Activated naive CD4-positive, alpha-beta T cell treated with anti-CD3 and anti-CD28 coated beads, Interleukin-2, amount 10 ng/mL, durations not matched to agents 7 days and 5 days (primary cell): ENCODE measurements around the gene GRP.

Source experiments
- CTCF ChIA-PET: fragments of 350-600 bp; sonication (Branson Sonifier 250); formaldehyde crosslinking; loops from one replicate; lab custom pipeline; 2021; ENCODE audit warnings: antibody characterized with exemption; lab: Charles Lee
- DNase-seq: peaks from one replicate; pipeline ENCODE4 v3.0.0-alpha.2; 2020
- H3K27ac Mint-ChIP-seq: one replicate; pipeline ENCODE4 v1.8.0; 2021; ENCODE audit warnings: mild to moderate bottlenecking, moderate library complexity, mixed read lengths
- H3K27me3 Mint-ChIP-seq: one replicate; pipeline ENCODE4 v1.8.0; 2021; ENCODE audit warnings: mild to moderate bottlenecking, mixed read lengths
- H3K36me3 Mint-ChIP-seq: one replicate; pipeline ENCODE4 v1.8.0; 2021; ENCODE audit warnings: mixed read lengths
- H3K4me1 Mint-ChIP-seq: one replicate; pipeline ENCODE4 v1.8.0; 2021; ENCODE audit warnings: mixed read lengths
- H3K4me3 Mint-ChIP-seq: one replicate; pipeline ENCODE4 v1.8.0; 2021; ENCODE audit warnings: mild to moderate bottlenecking, moderate library complexity, mixed read lengths
- H3K9me3 Mint-ChIP-seq: one replicate; pipeline ENCODE4 v1.8.0; 2021; ENCODE audit warnings: mixed read lengths

The GRP gene

GRCh38 chr18:59210299-59210698 lies 9.7 kb upstream of the GRP start:
- Mint-ChIP-seq H3K36me3 (no peaks in the 10 kb centered on the region), H3K27me3 (peaks cover 18% of the 10 kb centered on the region), H3K9me3 (no peaks in the 10 kb centered on the region), H3K4me3 (no peak overlapping the region), H3K27ac (no peak overlapping the region), H3K4me1 (no peaks in the 10 kb centered on the region)
- CTCF ChIA-PET, result no interaction called here
- DNase-seq, result no peak

GRCh38 chr18:59211629-59212028 lies 8.3 kb upstream of the GRP start:
- DNase-seq, result no peak
- Mint-ChIP-seq H3K4me3 (no peak overlapping the region), H3K9me3 (no peaks in the 10 kb centered on the region), H3K27ac (no peak overlapping the region), H3K4me1 (no peaks in the 10 kb centered on the region), H3K27me3 (peaks cover 18% of the 10 kb centered on the region), H3K36me3 (no peaks in the 10 kb centered on the region)
- CTCF ChIA-PET, result no interaction called here

- CTCF ChIA-PET, result no interaction called here
- Mint-ChIP-seq H3K4me1 (peaks cover 3% of the 10 kb centered on the region), H3K4me3 (no peak overlapping the region), H3K27me3 (peaks cover 60% of the 10 kb centered on the region), H3K36me3 (no peaks in the 10 kb centered on the region), H3K9me3 (no peaks in the 10 kb centered on the region), H3K27ac (no peak overlapping the region)
- DNase-seq, result no peak
Observed at GRCh38 chr18:59218018-59218417, 1.9 kb upstream of the GRP start.

GRCh38 chr18:59220164-59220783 lies 316 bp downstream of the GRP start:
- Mint-ChIP-seq H3K36me3 (no peaks in the 10 kb centered on the region), H3K4me1 (peaks cover 3% of the 10 kb centered on the region), H3K27me3 (peaks cover 74% of the 10 kb centered on the region), H3K4me3 (no peak overlapping the region), H3K9me3 (no peaks in the 10 kb centered on the region), H3K27ac (no peak overlapping the region)
- CTCF ChIA-PET, result interaction anchor here (0.9 kb wide), 1 partner anchor 31 kb away, joined by 3 read pairs; no protein-coding TSS in a partner anchor
- no peak for DNase-seq

GRCh38 chr18:59220784-59221765 lies 1.1 kb downstream of the GRP start:
- H3K4me1 Mint-ChIP-seq, result peaks cover 3% of the 10 kb centered on the region
- no peak for DNase-seq
- H3K36me3 Mint-ChIP-seq, result no peaks in the 10 kb centered on the region
- no peak overlapping the region for H3K4me3 Mint-ChIP-seq
- CTCF ChIA-PET, result interaction anchor here (1.3 kb wide), 1 partner anchor 136 kb away, joined by 4 read pairs; no protein-coding TSS in a partner anchor
- no peak overlapping the region for H3K27ac Mint-ChIP-seq
- H3K27me3 Mint-ChIP-seq, result peaks cover 79% of the 10 kb centered on the region
- no peaks in the 10 kb centered on the region for H3K9me3 Mint-ChIP-seq

GRCh38 chr18:59222341-59222740 lies 2.4 kb downstream of the GRP start:
- Mint-ChIP-seq H3K4me3 (no peak overlapping the region), H3K4me1 (peaks cover 3% of the 10 kb centered on the region), H3K27me3 (peaks cover 79% of the 10 kb centered on the region), H3K27ac (no peak overlapping the region), H3K36me3 (no peaks in the 10 kb centered on the region), H3K9me3 (no peaks in the 10 kb centered on the region)
- DNase-seq, result no peak
- CTCF ChIA-PET, result no interaction called here

- Mint-ChIP-seq H3K27ac (no peak overlapping the region), H3K27me3 (peaks cover 34% of the 10 kb centered on the region), H3K4me1 (no peaks in the 10 kb centered on the region)
Observed at GRCh38 chr18:59228351-59228750, 8.4 kb downstream of the GRP start.

GRCh38 chr18:59229191-59229590 lies 9.2 kb downstream of the GRP start:
- Mint-ChIP-seq H3K9me3 (peaks cover 2% of the 10 kb centered on the region), H3K4me3 (no peak overlapping the region), H3K4me1 (no peaks in the 10 kb centered on the region), H3K36me3 (no peaks in the 10 kb centered on the region), H3K27ac (no peak overlapping the region), H3K27me3 (peaks cover 27% of the 10 kb centered on the region)
- DNase-seq, result no peak
- CTCF ChIA-PET, result interaction anchor here (1.3 kb wide), 1 partner anchor 15 kb away, joined by 3 read pairs; no protein-coding TSS in a partner anchor

More at GRCh38 chr18:59228351-59228750, 8.4 kb downstream of the GRP start:
- no peak for DNase-seq
- H3K36me3 Mint-ChIP-seq, result no peaks in the 10 kb centered on the region
- CTCF ChIA-PET, result interaction anchor here (1.3 kb wide), 1 partner anchor 14 kb away, joined by 3 read pairs; no protein-coding TSS in a partner anchor
- no peak overlapping the region for H3K4me3 Mint-ChIP-seq
- H3K9me3 Mint-ChIP-seq, result peaks cover 2% of the 10 kb centered on the region

- Mint-ChIP-seq H3K4me1 (no peaks in the 10 kb centered on the region), H3K36me3 (no peaks in the 10 kb centered on the region), H3K27ac (no peak overlapping the region), H3K4me3 (no peak overlapping the region), H3K27me3 (peaks cover 27% of the 10 kb centered on the region), H3K9me3 (peaks cover 2% of the 10 kb centered on the region)
- no peak for DNase-seq
- CTCF ChIA-PET, result no interaction called here
Observed at GRCh38 chr18:59229701-59230443, 9.9 kb downstream of the GRP start.

GRCh38 chr18:59231114-59231513 lies 11.2 kb downstream of the GRP start:
- H3K4me1 Mint-ChIP-seq, result no peaks in the 10 kb centered on the region
- no peaks in the 10 kb centered on the region for H3K36me3 Mint-ChIP-seq
- H3K27ac Mint-ChIP-seq, result no peak overlapping the region
- CTCF ChIA-PET, result no interaction called here
- no peak overlapping the region for H3K4me3 Mint-ChIP-seq
- no peak for DNase-seq
- H3K27me3 Mint-ChIP-seq, result peaks cover 18% of the 10 kb centered on the region
- H3K9me3 Mint-ChIP-seq, result peaks cover 2% of the 10 kb centered on the region

GRCh38 chr18:59231877-59232276 lies 11.9 kb downstream of the GRP start:
- no peaks in the 10 kb centered on the region for H3K36me3 Mint-ChIP-seq
- H3K27me3 Mint-ChIP-seq, result peaks cover 15% of the 10 kb centered on the region
- DNase-seq, result no peak
- CTCF ChIA-PET, result no interaction called here
- H3K4me1 Mint-ChIP-seq, result no peaks in the 10 kb centered on the region
- no peak overlapping the region for H3K27ac Mint-ChIP-seq
- H3K4me3 Mint-ChIP-seq, result no peak overlapping the region
- H3K9me3 Mint-ChIP-seq, result peaks cover 2% of the 10 kb centered on the region

GRCh38 chr18:59232309-59233016 lies 12.5 kb downstream of the GRP start:
- CTCF ChIA-PET, result no interaction called here
- no peak for DNase-seq
- Mint-ChIP-seq H3K9me3 (peaks cover 2% of the 10 kb centered on the region), H3K4me1 (no peaks in the 10 kb centered on the region), H3K36me3 (no peaks in the 10 kb centered on the region), H3K27ac (no peak overlapping the region), H3K4me3 (no peak overlapping the region), H3K27me3 (peaks cover 11% of the 10 kb centered on the region)

GRCh38 chr18:59233017-59233410 lies 13.1 kb downstream of the GRP start:
- CTCF ChIA-PET, result no interaction called here
- H3K4me1 Mint-ChIP-seq, result no peaks in the 10 kb centered on the region
- H3K27me3 Mint-ChIP-seq, result peaks cover 12% of the 10 kb centered on the region
- DNase-seq, result no peak
- H3K36me3 Mint-ChIP-seq, result no peaks in the 10 kb centered on the region
- no peak overlapping the region for H3K4me3 Mint-ChIP-seq
- H3K9me3 Mint-ChIP-seq, result peaks cover 2% of the 10 kb centered on the region
- H3K27ac Mint-ChIP-seq, result no peak overlapping the region
